ENCODE measurements around the gene PDCD1. TPM values are rescaled to one million over a fixed set of nuclear protein-coding genes. Genes with fewer than 3 reads are reported as not detected.

The PDCD1 gene
- total RNA-seq, 2 donors from 2014 or later: 1.0 to 17.5 TPM

- Histone ChIP-seq H3K36me3 (no peaks in the 10 kb centered on the region), H3K4me1 (peaks cover 0 to 22% of the 10 kb centered on the region in 2 donors), H3K4me3 (no peak overlapping the region), H3K9me3 (no peaks in the 10 kb centered on the region), H3K27ac (no peak overlapping the region), H3K27me3 (no peaks in the 10 kb centered on the region)
- TF ChIP-seq CTCF (IDR thresholded peaks at IDR 0.05): no peak
- DNase-seq (ENCODE audit: low spot score): no peak
These were observed 43.8 kb downstream of the PDCD1 start for GRCh38 chr2:241814643-241815476.

GRCh38 chr2:241814393-241814642, 44.4 kb downstream of the PDCD1 start:
- Histone ChIP-seq H3K4me1 (peaks cover 0 to 25% of the 10 kb centered on the region in 2 donors), H3K9me3 (no peaks in the 10 kb centered on the region), H3K36me3 (no peaks in the 10 kb centered on the region), H3K27me3 (no peaks in the 10 kb centered on the region), H3K4me3 (no peak overlapping the region), H3K27ac (no peak overlapping the region)
- no peak for TF ChIP-seq CTCF (IDR thresholded peaks at IDR 0.05)
- DNase-seq (ENCODE audit: low spot score): no peak

DNA sequence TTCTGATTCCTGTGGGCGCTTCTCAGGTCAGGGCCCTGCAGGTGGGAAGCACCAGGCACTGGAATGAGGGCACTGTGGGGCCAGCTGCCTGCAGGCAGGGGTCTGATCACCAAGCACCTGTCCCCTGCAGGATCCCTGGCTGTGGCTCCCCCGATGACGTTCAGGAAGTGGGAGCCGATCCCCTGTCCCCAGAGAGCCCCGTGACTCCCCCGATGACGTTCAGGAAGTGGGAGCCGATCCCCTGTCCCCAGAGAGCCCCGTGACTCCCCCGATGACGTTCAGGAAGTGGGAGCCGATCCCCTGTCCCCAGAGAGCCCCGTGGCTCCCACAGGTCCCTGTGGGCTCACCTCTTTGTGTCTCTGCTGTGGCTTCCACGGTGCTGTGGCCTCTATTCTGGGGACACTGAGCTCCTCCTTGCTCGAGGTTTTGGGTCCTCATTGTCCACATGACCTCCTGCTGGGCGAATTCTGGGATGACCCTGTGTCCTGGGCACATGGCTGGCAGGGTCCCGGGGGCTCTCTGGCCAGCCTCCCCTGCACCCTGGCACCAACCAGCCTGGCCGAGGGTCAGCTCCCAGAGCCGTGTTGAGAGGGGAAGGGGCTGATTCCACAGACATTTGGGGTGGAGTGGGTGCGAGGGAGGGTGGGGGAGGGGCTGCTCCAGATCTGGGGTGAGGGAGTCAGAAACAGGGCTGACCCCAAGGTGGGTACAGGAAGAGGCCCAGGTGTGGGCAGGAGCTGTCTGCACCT, 44.9 kb downstream of the PDCD1 start:
- Histone ChIP-seq H3K4me3 (no peak overlapping the region), H3K36me3 (no peaks in the 10 kb centered on the region), H3K9me3 (no peaks in the 10 kb centered on the region), H3K27me3 (no peaks in the 10 kb centered on the region), H3K4me1 (peaks cover 0 to 25% of the 10 kb centered on the region in 2 donors), H3K27ac (no peak overlapping the region)
- no peak for DNase-seq (ENCODE audit: low spot score)
- no peak for TF ChIP-seq CTCF (IDR thresholded peaks at IDR 0.05)

DNA sequence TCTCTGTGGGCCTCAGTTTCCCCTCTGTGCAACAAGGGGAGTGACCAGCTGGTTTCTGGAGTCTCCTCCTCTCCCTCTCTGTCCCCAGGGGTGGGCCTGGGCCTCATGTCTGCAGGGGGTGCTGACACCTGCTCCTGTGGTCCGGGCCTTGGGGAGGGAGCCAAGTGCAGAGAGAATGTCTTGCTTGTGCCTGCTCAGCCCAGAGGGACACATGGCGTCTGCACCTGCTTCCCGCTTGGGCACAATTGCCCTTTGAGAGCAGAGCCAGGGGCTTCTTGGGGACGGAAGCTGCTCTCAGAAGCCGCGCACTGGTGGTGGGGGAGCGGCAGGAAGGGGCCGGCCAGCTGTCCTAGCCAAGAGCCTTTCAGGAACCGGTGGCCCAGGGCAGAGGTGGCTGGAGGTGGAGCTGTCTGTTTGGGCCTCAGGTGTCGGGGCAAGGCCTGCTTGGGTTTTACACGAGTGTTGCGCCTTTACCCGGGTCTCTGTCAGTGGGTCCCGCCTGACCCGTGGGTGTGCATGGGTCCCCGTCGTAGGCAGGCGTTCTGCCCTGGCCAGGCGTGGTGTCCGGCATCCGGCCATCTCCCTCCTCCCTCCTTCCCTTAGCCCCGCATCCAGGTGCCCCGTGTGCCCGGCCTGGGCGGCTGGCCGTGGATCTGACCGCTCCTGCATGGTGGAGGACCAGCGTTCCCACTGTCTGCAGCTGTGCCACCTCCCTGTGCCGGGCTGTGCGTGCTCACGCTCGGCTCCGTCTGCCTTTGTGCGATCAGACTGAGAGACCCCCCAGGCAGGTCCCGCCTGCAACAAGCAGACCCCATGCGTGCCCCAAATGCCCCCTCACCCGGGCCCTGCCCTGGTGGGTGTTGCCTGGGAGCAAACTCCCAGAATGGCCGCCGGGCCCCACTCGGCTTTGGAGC, 45.7 kb downstream of the PDCD1 start:
- no peak overlapping the region for H3K27ac ChIP-seq

More for the DNA sequence above, 45.7 kb downstream of the PDCD1 start:
- Histone ChIP-seq H3K36me3 (no peaks in the 10 kb centered on the region), H3K9me3 (no peaks in the 10 kb centered on the region), H3K27me3 (no peaks in the 10 kb centered on the region), H3K4me3 (no peak overlapping the region), H3K4me1 (peaks cover 0 to 25% of the 10 kb centered on the region in 2 donors)
- no peak for TF ChIP-seq CTCF (IDR thresholded peaks at IDR 0.05)
- no peak for DNase-seq (ENCODE audit: low spot score)

Data from right atrium auricular region (tissue), 2 donors.